GM21360 (cell line): ENCODE data around the gene GARNL3.
A peak's percentile ranks its signal among the peaks of the same experiment; 100 is the strongest.

ENCODE experiments used
- ATAC-seq: cut with Tn5 transposase; IDR thresholded peaks from one replicate; pipeline ENCODE4 v1.9.1; 2021; ENCODE audit warnings: mild to moderate bottlenecking, moderate library complexity; ENCODE audit not compliant: unreplicated experiment

Gene GARNL3, protein sequence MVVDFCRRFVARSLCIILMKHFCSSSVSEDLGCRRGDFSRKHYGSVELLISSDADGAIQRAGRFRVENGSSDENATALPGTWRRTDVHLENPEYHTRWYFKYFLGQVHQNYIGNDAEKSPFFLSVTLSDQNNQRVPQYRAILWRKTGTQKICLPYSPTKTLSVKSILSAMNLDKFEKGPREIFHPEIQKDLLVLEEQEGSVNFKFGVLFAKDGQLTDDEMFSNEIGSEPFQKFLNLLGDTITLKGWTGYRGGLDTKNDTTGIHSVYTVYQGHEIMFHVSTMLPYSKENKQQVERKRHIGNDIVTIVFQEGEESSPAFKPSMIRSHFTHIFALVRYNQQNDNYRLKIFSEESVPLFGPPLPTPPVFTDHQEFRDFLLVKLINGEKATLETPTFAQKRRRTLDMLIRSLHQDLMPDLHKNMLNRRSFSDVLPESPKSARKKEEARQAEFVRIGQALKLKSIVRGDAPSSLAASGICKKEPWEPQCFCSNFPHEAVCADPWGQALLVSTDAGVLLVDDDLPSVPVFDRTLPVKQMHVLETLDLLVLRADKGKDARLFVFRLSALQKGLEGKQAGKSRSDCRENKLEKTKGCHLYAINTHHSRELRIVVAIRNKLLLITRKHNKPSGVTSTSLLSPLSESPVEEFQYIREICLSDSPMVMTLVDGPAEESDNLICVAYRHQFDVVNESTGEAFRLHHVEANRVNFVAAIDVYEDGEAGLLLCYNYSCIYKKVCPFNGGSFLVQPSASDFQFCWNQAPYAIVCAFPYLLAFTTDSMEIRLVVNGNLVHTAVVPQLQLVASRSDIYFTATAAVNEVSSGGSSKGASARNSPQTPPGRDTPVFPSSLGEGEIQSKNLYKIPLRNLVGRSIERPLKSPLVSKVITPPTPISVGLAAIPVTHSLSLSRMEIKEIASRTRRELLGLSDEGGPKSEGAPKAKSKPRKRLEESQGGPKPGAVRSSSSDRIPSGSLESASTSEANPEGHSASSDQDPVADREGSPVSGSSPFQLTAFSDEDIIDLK

DNA sequence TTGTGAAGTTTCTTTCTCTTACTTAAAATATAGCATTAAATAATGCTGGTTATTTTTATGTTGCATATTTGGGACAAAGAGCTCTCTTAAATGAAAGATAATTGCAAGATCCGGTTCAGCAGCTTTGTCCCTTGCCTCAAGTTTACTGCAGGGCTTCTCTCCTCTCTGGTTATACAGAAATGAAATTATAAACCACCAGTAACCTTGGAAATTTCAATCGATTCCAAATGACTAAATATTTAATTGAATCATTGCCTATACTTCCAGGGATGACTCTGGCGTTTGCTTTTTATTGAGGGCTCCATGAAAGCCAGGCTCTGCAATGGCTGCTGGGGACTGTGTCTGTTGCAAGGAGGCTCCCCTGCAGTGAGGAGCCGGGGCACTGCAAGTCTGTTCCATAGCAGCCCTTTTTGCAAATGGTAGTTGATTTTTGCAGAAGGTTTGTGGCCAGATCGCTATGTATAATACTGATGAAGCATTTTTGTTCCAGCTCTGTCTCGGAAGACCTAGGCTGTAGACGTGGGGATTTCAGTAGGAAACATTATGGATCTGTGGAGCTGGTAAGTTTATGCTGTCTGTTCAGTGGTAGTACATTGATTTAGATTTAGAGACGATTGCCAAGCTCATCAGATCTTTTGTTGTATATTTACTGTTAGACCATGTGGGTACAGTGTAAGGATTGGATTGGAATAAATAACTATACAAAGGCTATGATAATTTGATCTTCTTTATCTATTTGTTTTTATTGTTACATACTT is at the start of gene GARNL3:
TSS of gene GARNL3 (plus strand) at position 313 of the 758 bp plus-strand sequence. CDS start at position 417, 104 bp downstream.
- ATAC-seq = no peak

DNA sequence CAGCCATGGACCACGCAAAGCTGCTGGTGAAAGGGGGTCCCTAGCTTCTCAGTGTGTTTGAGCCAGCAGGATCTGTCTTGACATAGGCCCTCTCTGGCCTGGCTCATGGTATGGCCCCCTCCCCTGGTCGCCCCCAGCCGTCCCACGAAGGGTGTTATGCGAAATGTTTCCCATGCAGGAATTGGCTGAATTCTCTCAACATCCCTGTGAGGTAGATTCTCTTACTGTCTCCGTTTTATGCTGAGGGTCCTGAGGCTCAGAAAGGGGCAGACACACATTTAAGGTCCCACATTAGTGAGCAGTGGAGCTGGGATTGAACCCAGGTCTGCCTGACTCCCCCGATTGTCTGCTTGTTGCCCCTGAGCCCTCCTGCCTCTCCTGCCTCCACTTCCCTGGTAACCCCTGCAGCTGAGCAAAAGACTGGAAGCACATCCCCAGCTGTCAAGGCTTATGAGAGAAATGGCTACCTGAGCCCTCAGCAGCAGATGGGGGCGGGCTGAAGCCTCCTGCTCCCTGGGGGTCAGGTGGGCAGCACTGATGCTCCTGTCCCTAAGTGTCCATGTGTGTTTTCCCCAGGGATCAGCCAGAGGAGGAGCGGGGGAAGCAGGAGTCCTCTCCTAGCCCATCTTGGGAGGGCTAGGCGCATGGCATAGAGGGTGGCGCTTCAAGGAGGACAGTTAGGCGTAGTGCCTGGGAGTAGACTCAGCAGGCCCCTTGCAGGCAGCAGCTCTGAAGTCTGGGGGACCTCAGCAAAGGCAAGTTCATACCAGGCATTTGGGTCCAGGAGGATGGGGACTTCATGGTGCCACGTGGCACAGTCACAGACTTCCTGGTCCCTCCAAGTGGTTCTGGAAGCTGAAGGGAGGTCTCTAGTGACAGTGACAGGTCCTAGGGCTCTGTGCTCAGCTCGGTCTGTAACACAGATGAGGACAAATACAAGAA is 49.0 kb upstream of the GARNL3 start:
- ATAC-seq = no peak

DNA sequence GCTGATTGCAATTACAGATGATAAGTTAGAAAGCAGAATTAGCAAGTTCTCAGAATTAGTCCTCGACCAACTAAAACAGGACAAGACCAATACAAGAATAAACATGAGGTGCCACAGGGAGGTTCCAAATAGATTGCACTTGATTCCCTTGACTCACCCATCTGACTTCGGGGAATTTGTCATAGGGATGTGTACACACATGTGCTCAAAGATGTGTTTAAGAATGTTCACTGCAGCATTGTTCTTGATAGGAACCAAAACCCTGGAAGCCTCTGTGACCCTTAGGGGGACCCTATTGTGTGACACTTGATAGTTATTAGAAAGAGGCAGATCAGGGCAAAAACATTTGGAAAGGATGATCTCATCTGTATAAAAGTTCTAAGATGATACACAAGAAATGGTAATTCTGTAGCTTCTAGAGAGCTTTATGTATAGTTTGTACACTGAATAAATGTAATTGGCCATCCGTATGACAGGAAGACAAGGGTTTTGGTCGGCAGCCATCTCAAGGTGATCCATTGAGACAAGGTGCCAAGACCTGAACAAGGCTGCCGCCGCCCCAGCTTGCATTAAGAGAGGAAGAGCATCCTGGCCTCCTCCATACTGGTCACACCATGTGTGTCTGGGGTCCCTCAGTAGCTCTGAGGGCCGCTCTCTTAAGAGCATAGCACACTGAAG is 48.2 kb upstream of the GARNL3 start:
- ATAC-seq = no peak

DNA sequence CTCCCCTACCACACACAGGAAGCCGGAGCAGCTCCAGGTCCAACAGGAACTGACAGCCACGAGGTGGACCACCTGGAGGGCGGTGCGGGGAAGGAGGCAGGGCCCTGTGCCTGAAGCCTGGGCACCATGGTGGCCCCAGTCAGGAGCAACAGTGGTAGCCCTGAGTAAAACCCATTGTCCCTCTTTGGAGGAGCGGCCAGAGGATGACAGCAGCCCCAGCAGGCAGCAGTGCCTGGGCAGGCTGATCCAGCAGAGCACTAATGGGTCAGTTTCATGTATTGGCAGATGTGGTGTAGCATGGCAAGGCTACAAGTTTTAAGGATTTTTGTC is 47.7 kb upstream of the GARNL3 start:
- no peak for ATAC-seq

DNA sequence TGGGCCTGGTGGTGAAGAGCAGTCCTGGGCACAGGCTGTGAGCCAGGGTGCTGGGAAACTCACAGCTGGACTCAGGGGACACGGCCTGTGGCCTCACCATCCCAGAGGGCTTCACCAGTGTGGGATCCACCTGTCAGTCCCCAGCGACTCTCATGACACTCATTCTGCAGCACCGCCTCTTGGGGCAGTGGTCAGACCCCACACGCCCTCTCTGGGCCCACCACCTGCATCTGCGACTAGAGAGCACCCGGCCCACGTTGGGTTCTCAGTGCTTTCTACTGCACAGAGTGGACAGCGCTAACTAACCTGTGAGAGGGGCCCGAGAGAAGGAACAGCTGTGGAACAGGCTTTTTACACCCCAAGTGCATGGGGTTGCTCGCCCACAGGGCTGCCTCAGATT is 45.8 kb upstream of the GARNL3 start:
- no peak for ATAC-seq

DNA sequence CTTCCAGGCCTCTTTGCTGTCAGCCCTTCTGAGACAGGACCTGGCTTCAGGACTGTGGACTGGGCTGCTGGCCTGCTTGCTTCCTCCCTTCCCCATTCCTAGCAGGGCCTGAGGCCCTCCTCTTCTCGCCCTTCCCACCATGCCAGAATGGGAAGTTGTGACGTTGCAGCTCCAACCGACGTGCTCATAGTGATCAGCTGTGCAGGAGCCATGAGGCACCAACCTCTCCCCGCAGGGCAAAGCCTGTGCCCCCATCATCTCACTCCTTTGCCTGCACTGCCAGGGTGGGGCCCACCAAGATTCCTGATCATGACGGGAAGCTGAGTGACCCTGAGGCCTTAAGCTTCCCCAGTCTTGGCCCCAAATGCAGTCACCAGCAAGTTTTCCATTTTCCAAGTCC is 45.1 kb upstream of the GARNL3 start:
- no peak for ATAC-seq

DNA sequence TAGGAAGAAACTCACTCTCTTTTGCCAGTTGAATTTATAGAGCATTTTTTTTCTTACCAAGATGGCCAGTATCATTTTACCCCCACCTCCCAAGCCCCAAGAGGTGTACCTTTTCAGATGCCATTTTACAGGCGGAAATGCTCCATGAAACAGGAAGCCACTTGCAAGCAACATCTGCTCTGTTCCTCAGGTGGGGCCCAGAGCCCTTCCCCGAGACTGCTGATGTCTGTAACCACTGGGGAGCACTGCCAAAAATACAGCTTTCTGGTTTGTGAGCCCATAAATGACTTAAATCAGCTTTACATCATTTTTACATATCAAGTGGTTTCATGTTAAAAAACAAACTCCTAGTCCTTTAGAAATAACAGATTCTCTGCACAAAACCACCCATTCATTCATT is 42.9 kb upstream of the GARNL3 start:
- ATAC-seq = no peak

DNA sequence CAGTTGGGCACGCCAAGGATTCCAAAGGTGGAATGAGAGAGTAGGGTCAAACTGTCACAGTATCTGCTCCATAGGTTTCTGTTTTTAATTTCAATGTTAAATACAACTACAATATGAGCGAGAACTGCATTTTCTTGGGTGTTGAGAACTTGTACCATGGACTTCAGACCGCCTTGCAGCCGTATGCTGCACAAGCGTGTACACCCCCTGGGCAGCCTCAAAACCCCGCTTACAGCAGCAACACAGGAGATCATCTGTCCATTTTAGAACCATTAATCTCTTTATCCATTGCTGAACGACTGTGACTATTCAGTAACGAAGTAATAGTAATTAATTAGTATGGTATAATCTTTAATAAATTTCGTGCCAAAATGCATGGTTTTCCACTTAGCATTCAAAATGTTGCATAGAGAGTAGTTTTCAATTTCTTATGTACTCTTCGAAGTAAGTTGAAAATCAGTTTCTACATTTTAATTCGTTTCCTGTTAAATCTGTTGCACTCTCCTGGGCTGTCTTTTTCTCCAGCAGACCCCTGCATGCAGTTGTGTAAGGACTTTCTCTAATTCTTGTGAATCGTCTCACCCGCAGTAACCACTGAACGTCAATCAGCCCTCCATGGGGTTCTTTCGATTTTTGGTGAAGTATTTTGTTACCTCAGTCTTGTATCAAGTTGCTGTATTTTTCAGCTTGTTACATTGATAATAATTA is 42.0 kb upstream of the GARNL3 start:
- no peak for ATAC-seq

DNA sequence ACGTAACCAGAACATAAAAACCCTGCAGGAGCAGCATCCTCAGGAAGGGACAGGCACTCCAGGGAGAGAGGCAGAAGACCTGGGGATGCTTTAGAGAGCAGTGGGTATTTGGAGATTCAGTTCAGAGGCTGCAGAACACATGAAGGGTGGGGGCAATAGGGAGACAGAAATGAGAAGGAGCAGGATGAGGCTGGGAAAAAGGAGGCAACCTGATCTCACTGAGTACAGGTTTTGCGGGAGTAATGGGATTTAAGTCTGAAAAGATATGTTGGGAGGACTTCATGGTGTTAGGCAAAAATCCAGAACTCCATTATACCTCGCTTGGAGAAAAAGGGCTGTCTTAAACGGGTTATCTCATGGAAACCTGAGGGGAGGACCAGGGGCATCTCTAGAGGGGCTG is 41.3 kb upstream of the GARNL3 start:
- ATAC-seq = no peak

DNA sequence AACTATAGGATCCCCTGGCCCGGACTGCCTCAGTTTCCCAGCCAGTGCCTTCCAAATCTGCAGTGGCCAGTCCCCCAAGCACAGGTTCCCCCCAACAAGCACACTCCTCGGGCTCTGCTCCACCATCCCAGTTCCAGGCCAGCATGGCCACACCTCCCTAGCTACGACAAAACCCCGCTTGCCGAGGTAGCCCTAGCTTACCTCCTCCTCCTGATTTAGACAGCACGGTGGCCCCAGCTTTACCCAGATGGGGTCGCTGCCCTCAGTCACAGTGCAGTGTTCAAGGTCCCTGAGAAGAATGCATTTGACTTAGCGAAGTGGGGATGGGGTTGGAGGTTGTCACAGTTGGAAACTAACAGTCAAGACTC is 40.8 kb upstream of the GARNL3 start:
- ATAC-seq = no peak

DNA sequence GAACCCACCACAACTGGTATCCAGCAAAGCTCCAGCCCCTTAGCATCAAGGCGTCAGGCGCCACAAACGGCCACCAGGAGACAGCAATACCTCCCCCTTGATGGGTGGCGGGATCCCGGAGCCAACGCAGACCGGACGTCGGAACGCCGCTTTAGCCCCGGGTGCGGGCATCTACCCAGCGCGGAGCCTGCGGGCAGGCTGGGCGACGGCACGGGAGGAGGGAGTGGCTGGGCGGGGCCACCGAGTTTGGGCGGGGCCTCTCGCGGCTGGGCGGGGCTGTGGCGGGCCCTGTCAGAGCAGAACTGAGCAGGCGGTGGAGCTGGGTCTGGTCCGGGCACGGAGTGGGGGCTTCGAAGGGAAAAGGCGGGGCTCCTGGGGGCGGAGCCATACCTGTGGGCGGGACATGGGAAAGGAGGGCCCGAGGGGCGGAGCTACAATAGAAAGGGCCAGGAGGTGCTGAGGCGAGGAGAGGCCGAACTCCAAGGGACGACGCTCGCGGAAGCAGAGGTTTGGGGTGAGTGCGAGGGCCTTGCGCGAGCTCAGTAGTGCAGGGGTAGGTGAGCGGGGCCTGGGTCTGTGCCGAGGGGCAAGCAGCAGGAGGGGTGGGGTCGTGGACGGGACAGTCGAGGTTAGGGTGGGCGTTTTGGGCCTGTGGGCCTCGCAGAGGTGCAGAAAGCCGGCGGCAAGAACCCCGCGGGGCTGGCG is 40.2 kb upstream of the GARNL3 start:
- ATAC-seq = peak; percentile 59

DNA sequence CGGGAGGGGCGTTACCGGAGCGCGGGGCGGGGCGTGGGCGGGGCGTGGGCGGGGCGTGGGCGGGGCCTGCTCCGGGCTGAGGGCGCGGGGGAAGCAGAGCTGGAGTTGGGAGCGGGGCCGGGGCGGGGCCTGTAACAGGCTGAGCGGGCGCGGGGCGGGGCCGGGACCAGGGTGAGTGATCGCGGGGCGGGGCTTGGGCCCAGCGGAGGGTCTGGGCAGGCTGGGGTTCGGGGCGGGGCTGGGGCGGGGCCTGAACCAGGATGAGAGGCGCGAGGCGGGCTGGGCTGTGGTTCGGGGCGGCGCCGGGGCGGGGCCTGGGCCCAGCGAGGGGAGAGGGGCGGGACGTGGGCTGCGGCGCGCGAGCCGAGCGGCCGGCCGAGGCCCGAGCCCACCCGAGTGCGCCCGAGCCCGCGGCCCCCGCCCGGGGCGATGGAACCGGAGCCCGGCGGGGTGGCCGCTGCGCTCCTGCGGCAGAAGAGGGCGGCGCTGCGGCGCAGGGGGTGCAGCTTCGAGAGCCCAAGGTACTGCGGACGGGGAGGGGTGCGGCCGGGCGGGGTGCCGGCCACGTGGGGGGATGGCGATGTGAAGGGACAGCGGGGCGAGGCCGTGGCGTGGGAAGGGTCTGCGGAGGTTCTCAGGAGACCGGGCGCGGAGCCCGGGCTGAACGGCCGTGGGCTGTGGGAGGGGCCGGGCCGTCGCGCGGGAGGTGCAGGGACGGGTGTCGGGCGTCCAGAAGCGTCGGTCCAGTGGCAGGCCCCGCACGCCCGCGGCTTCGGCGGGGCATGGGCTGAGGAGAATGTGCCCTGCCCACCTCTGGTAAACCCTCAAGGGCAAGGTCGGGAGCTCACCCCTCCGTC is 39.5 kb upstream of the GARNL3 start:
- peak; percentile 41 for ATAC-seq

DNA sequence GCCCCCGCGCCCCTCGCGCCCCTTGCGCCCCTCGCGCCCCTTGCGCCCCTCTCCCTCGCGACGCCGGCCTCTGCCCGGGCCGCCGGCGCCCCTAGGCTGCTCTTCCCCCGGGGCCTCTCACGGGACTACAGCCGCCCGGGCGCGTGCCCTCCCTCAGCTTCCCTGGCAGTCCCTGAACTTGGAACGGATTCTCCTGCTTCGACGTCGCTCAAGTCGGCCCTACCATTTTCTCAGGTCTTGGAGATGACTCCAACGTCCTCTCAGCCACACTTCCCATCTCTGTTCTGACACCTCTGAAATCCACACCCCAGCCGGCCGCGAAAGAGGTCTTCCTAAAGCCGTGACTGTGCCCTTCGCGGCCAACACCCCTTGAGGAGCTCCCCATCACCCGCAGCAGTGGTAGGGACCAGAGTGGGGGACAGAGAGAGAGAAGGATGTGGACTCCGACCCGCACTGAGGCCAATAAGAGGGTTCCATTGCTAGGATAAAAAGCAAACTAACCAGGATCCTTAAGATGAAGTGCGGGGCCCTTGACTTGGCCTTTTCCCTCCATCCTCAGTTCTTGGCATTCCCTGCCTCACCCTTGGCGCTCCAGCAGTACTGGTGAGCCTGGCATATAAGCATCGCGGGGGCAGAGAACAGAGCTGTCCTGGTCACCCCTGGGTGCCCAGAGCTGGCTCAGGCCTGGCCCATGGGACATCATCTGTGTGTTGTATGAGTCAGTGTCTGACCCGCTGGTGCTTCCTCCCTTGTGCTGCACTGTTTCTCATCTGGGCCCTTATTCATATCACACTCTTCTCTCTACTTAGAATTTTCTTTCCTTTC is 38.6 kb upstream of the GARNL3 start:
- ATAC-seq = peak; percentile 4

DNA sequence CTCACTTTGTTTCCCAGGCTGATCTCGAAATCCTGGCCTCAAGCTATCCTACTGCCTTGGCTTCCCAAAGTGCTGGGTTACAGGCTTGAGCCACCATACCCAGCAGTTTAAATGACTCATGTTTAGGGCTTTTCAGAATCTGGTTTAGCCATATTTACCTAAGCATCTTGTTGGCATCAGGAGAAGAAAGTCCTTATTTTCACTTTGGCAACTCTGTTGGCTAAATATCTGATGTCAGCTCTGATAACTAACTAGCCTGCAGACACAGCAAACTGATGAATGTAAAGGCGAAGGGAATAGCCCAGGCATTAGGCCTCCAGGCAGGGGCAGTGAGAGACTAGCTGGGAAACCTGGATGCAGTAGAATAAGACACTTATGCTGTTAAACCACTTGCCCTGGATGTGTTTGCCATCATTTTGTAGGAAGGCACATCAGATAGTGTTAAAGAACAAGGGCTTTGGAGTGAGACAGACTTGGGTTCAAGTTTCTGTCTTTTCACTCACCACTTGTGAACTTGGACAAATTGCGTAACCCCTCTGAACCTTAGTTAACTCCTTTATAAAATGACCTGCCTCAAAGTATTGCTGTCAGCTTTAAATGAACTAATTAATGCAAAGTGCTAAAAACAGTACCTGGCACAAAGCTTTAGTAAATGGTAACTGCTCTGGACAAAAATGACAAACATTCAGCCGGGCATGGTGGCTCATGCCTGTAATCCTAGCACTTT is 34.7 kb upstream of the GARNL3 start:
- no peak for ATAC-seq

DNA sequence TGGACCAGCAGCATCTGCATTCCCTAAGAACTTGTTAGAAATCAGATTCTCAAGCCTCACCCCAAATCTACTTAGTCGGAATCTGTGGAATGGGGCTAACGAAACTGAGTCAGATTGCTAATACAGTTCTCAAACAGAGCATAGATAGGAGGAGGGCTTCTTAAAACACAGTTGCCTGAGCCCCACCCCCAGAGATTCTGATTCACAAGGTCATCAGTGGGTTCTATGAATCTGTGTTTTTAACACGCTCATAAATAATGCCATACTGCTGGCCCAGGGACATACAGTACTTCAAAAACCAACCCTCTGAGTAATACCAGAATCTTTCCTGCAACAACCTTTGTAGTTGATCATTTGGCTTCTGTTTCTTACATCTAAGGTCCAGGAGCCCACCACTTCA is 32.9 kb upstream of the GARNL3 start:
- ATAC-seq = no peak
